IPS-18c (cell line): ENCODE data around the gene PASK.
"Not testable (repeated sequence)": the region's sequence is repeated elsewhere in the genome, so short reads cannot be mapped to it uniquely, and the experiment has no call there.

Experiments used
- H3K4me3 ChIP-seq: 2 replicates; pipeline ENCODE4 v1.7.0; 2013; ENCODE audit warnings: low read depth, mild to moderate bottlenecking, low read length, moderate library complexity; ENCODE audit not compliant: insufficient read depth
- H3K9me3 ChIP-seq: one replicate; pipeline ENCODE4 v1.6.1; 2013; ENCODE audit warnings: mild to moderate bottlenecking, low read length, moderate library complexity; ENCODE audit not compliant: control insufficient read depth, insufficient read depth

Gene PASK

GRCh38 chr2:241148891-241149674 lies at the start of gene PASK:
Gene PASK, minus strand, starts transcription at chr2:241149472. Its CDS starts 6,440 bp downstream, at chr2:241143032.
- Histone ChIP-seq H3K4me3 (peak within 1 kb of the TSS; percentile 82), H3K9me3 (no peaks in the 10 kb centered on the region)

- H3K4me3 ChIP-seq: no peak overlapping the region
- H3K9me3 ChIP-seq: peaks cover 3% of the 10 kb centered on the region
Measured at GRCh38 chr2:241198381-241199279, 49.4 kb upstream of the PASK start.

- Histone ChIP-seq H3K9me3 (peaks cover 3% of the 10 kb centered on the region), H3K4me3 (no peak overlapping the region)
Measured at GRCh38 chr2:241197947-241198346, 48.7 kb upstream of the PASK start.

GRCh38 chr2:241197246-241197645 lies 48.0 kb upstream of the PASK start:
- not testable (repeated sequence) for H3K9me3 ChIP-seq, H3K4me3 ChIP-seq

GRCh38 chr2:241195506-241196130 lies 46.3 kb upstream of the PASK start:
- no peak overlapping the region for H3K4me3 ChIP-seq
- no peaks in the 10 kb centered on the region for H3K9me3 ChIP-seq

GRCh38 chr2:241194811-241195210 lies 45.5 kb upstream of the PASK start:
- Histone ChIP-seq H3K9me3 (no peaks in the 10 kb centered on the region), H3K4me3 (no peak overlapping the region)

- Histone ChIP-seq H3K4me3 (no peak overlapping the region), H3K9me3 (no peaks in the 10 kb centered on the region)
Measured at GRCh38 chr2:241193271-241193670, 44.0 kb upstream of the PASK start.

GRCh38 chr2:241191081-241191480 lies 41.8 kb upstream of the PASK start:
- no peak overlapping the region for H3K4me3 ChIP-seq

GRCh38 chr2:241190291-241190981 lies 41.2 kb upstream of the PASK start:
- H3K4me3 ChIP-seq: no peak overlapping the region
- H3K9me3 ChIP-seq: no peaks in the 10 kb centered on the region

More at GRCh38 chr2:241191081-241191480, 41.8 kb upstream of the PASK start:
- no peaks in the 10 kb centered on the region for H3K9me3 ChIP-seq

- H3K4me3 ChIP-seq: no peak overlapping the region
- no peaks in the 10 kb centered on the region for H3K9me3 ChIP-seq
Measured at GRCh38 chr2:241189856-241190201, 40.6 kb upstream of the PASK start.

GRCh38 chr2:241189093-241189855 lies 40.0 kb upstream of the PASK start:
- H3K4me3 ChIP-seq: no peak overlapping the region
- H3K9me3 ChIP-seq: no peaks in the 10 kb centered on the region

GRCh38 chr2:241188361-241189092 lies 39.3 kb upstream of the PASK start, which contains the start of gene ANO7:
Gene ANO7, plus strand, starts transcription at chr2:241188677. Its CDS starts 1,387 bp downstream, at chr2:241190064.
- Histone ChIP-seq H3K9me3 (no peaks in the 10 kb centered on the region), H3K4me3 (no peak within 1 kb of the TSS)

GRCh38 chr2:241187918-241188234 lies 38.6 kb upstream of the PASK start:
- no peak overlapping the region for H3K4me3 ChIP-seq
- H3K9me3 ChIP-seq: no peaks in the 10 kb centered on the region

- Histone ChIP-seq H3K9me3 (no peaks in the 10 kb centered on the region), H3K4me3 (no peak overlapping the region)
Measured at GRCh38 chr2:241187101-241187917, 38.0 kb upstream of the PASK start.

- no peak overlapping the region for H3K4me3 ChIP-seq
- H3K9me3 ChIP-seq: no peaks in the 10 kb centered on the region
Measured at GRCh38 chr2:241185961-241186360, 36.7 kb upstream of the PASK start.
